WTC11 (cell line): ENCODE measurements around the gene HAGHL.

Experiments used
- CBFB ChIP-seq: sonication (generic); formaldehyde crosslinking; IDR thresholded peaks from 2 replicates; pipeline ENCODE4 v1.8.1; 2022; ENCODE audit warnings: mild to moderate bottlenecking, low read depth, missing genetic modification reagents
- CTCF ChIP-seq: fragments of 200-600 bp; IDR thresholded peaks from 2 replicates; pipeline ENCODE4 v1.8.0; 2022; ENCODE audit warnings: antibody characterized with exemption
- GABPB1 ChIP-seq: sonication (generic); formaldehyde crosslinking; IDR thresholded peaks from 2 replicates; pipeline ENCODE4 v1.8.1; 2023; ENCODE audit warnings: mild to moderate bottlenecking, missing genetic modification reagents
- ZBTB21 ChIP-seq: sonication (generic); formaldehyde crosslinking; IDR thresholded peaks from 2 replicates; pipeline ENCODE4 v1.8.1; 2023; ENCODE audit warnings: mild to moderate bottlenecking, missing genetic modification reagents, borderline replicate concordance
- ZNF532 ChIP-seq: fragments of 250-450 bp; sonication (Bioruptor Pico); IDR thresholded peaks from 2 replicates; pipeline ENCODE4 v1.9.0; 2021; ENCODE audit warnings: mild to moderate bottlenecking, borderline replicate concordance
- TF ChIP-seq, protein P1 (sequence below): sonication (generic); formaldehyde crosslinking; IDR thresholded peaks from 2 replicates; pipeline ENCODE4 v1.8.1; 2022; ENCODE audit warnings: low read depth, missing genetic modification reagents, borderline replicate concordance

GRCh38 chr16:726188-726437 lies 793 bp upstream of the HAGHL start:
- TF ChIP-seq, protein P1, sequence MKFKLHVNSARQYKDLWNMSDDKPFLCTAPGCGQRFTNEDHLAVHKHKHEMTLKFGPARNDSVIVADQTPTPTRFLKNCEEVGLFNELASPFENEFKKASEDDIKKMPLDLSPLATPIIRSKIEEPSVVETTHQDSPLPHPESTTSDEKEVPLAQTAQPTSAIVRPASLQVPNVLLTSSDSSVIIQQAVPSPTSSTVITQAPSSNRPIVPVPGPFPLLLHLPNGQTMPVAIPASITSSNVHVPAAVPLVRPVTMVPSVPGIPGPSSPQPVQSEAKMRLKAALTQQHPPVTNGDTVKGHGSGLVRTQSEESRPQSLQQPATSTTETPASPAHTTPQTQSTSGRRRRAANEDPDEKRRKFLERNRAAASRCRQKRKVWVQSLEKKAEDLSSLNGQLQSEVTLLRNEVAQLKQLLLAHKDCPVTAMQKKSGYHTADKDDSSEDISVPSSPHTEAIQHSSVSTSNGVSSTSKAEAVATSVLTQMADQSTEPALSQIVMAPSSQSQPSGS (CRISPR knock-in tag), result no peak
- TF ChIP-seq CTCF (no peak), GABPB1 (CRISPR knock-in tag) (no peak), ZBTB21 (CRISPR knock-in tag) (no peak), CBFB (CRISPR knock-in tag) (no peak), ZNF532 (no peak)
